NCI-H146 treated with DMSO at 0.1 percent for 48 hours (cell line): ENCODE data around the gene CAPS.

Experiments used
- DNase-seq: peaks from one replicate; lab custom pipeline; 2025; ENCODE audit not compliant: unreplicated experiment; lab: John Stamatoyannopoulos, UW

The CAPS gene

DNA sequence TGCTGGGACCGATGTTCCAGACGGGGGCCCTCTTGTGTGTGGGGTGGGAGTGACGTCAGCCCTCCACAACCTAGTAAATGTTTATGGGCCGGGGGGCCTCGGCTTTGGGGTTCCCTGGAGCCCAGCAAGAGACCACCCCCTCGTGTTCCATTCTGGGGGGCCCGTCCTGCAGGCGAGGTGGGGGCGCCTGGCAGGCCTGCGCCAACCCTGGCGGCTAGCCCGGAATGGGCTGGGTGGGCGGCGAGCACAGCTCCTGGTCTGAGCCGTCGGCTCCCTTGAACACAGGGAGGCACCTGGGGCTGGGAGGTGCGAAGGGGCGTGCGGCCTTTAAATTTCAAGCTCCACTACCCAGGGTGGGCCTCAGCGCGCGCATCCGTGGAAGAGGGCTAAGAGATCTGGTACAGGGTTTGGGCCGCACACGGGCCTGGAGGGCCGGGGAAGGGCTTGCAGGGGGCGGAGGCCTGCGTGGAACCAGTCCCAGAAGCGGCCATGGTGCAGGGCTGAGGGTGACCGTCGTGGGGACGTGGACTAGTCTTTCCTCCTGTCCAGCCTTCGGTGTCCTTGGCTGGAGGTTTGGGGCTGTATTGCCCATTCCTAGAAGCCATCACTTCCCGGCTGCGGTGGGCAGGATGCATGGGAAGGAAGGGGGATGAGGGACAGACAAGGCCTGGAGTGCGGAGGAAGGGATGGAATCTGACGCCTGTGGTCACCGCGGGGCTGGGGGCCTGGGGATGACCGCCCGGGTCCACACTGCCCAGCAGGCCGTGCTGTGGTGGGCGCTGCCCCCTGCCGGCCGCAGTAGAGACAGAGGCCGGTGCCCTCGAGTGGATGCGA is 21.9 kb upstream of the CAPS start:
- DNase-seq, result no peak

- no peak for DNase-seq
Observed at GRCh38 chr19:5892772-5893275, 21.2 kb upstream of the CAPS start.

- DNase-seq, result no peak
Observed at GRCh38 chr19:5893296-5893903, 20.7 kb upstream of the CAPS start.

GRCh38 chr19:5893907-5894703 is 19.9 kb upstream of the CAPS start:
- DNase-seq, result no peak

DNA sequence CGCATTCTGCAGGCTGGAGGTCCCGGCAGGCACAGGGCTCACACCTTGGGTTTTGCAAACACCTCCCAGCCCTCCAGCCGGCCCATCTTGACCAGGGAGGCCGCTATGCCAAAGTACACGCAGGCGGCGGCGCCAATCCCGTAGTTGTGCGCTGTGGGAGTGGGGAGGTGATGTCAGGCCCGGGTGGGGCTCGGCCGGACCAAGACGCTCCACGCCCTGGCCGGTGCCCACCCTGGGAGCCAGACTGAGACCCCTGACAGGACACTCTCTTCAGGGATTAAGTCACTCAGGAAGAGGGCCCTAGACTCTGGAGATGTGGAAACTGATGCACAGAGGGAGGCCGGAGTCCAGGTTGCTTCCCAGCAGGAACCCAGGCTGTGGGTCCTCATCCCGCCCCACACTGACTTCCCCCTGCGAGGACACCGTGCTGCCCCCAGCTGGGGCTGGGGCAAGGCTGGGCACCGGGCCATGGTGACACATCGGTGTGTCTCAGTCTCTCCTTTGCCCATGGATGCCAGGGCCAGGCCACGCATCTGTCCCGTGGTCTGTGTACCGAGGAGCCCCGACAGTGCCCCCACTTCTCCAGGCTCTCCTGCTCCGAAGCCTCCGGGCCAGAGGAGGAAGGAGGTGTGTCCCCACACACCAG is 19.2 kb upstream of the CAPS start:
- no peak for DNase-seq

- no peak for DNase-seq
Observed at GRCh38 chr19:5895409-5895808, 18.6 kb upstream of the CAPS start.

GRCh38 chr19:5895890-5896289 is 18.2 kb upstream of the CAPS start:
- no peak for DNase-seq

DNA sequence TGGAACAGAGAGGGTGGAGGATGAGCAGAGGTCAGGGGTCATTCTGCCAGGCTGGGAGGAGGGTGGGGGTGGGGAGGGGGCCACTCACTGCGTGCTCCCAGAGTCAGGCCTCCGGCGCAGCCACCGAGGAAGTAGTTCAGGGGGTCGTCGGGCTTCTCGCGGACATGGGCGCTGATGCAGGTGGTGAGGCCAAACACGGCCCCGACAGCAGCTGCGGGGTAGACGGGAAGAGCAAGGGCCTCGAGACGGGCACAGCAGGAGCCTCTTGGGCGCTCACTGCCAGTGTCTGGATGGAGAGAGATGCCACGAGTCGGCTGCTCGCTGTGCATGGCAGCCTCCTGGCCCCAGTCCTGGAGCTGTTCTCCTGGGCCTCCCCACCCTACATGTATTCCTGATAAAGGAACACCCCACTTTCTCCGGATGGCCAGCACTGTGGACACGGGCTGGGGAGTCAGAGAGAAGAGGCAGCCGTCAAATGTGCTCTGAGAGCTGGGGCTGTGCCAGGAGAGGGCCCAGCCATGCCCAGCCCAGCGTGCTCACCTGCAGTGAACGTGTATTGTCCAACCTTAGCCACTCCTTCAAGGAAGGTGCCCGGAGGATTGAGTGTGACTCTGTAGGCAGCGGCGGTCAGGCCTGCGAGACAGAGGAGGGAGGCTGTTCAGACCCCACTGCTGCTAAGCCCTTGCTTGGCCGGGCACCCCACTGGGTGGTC is 17.5 kb upstream of the CAPS start:
- no peak for DNase-seq

- no peak for DNase-seq
Observed at GRCh38 chr19:5897189-5897969, 16.7 kb upstream of the CAPS start.

DNA sequence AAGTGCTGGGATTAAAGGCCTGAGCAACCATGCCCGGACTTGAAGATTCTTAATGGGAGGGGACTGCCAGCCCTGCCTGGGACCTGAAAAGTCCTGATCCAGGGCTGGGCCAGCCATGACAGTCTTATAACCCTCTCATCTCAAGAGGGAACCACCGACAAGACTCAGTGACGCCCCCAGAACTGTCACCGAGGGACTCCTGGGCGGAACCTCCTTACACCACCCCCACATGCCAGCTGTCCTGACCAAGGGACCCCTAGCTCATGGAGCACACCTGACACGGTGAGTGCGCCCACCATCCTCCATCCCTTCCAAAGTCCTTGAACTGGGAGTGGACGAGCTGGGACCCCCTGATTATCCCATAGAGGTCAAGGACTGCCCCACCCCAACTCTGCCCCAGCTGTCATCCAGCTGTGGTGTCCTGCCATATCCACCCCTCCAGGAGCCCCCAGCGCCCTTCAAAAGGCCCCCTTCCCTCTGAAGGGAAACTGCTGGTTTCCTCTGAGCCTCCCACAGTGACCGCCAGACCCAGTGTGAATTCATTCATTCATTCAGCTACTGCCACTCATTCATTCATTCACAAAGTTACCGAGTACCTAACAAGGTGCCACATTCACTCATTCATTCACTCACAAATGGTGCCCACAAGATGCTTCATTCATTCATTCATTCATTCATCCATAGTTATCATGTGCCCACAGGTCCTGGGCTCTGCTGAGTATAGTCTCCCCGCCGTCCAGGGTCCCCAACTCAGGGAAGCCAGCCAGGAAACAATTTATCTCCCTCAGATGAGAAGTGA is 14.1 kb upstream of the CAPS start:
- no peak for DNase-seq

- no peak for DNase-seq
Observed at GRCh38 chr19:5900976-5901375, 13.1 kb upstream of the CAPS start.

DNA sequence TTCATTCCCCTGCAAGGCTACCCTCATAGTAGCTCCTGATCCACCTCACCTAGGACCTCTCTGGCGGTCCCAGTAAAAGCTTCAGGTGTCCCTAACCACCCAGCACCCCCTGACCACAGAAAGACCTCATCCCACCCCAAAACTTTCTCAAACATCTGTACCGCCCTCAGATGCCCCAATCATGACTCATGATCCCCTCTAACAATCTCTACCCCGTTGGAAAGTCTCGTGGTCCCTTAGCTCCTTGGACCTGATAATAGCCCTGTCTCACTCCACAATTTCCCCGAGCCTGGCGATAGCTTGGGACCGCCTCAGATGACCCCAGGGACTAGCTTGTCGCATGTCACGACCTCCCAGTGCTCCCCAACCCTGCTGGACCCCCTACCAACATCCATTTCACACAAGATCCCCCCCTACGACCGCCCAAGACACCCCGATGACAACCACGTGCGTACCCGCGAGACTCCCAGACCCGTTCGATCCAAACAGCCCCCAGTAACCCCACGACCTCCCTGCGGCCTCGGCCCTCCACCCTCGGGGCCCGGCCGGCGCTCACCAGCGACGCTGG is 10.9 kb upstream of the CAPS start:
- no peak for DNase-seq

GRCh38 chr19:5903624-5904351 is 10.3 kb upstream of the CAPS start, which contains the start of gene NDUFA11:
Gene NDUFA11 (minus strand): TSS chr19:5903790. CDS start chr19:5903708, 82 bp downstream.
- DNase-seq, result peak; percentile 87

DNA sequence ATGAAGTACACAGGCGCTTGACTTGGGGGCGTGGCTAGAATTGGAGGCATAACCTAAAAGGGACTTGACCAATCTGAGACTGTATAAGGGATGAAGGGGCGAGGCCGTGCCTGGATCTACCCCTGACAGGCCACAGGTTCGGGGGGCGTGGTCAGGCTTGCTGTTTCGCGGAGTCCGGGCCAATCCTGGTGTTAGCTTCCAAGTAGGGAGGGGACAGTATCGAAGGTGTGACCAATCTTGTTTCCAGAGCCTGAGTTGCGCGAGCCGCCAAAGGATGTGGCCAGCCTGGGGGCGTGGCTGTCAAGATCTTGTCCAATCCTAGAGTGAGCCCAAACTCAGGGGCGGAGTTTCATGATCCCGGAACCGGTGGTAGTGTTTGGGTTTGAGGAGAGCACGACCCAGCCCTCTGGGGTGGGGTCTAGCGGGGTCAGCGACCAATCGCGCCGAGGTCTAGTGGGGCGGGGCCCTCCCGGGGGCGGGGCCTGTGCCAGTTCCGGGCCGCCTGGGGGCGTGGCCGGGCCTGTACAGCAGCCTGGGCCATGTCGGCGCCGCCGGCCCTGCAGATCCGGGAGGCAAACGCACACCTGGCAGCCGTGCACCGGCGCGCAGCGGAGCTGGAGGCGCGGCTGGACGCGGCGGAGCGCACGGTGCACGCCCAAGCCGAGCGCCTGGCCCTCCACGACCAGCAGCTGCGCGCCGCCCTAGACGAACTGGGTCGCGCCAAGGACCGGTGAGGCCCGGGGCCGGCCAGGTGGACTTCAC is 9.5 kb upstream of the CAPS start, which contains the start of gene VMAC:
Gene VMAC, plus strand, starts transcription at position 521 of the 762 bp plus-strand sequence. Its CDS starts 19 bp downstream, at position 540.
- peak; percentile 98 for DNase-seq

DNA sequence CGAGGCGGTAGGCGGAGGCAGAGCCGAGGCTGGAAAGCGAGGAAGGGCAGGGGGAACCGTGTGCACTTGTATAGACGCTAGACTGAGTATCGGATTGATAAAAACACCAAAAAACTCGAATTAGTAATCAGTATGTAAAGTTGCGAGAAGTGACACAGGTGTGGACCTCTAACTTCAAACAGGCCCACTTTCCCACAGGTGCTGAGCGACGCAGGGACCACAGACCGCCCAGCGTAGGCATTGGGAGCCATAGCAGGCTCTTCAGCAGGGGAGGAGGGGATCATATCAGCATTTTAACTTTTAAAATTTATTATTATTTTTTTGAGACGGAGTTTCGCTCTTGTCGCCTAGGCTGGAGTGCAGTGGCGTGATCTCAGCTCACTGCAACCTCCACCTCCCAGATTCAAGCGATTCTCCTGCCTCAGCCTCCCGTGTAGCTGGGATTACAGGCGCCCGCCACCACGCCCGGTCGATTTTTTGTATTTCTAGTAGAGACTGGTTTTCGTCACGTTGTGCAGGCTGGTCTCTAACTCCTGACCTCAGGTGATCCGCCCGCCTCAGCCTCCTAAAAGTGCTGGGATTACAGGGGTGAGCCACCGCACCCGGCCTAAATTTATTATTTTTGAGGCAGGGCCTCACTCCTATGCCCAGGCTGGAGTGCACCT is 8.8 kb upstream of the CAPS start:
- no peak for DNase-seq

- DNase-seq, result no peak
Observed at GRCh38 chr19:5907241-5907640, 6.8 kb upstream of the CAPS start.
